ENCODE results near the gene GFM2.

The GFM2 gene

GRCh38 chr5:74673011-74673790 is 93.7 kb downstream of the GFM2 start:
- H3K4me3 ChIP-seq (ENCODE audit: low read depth, low read length), result no peak overlapping the region
- peak; percentile 11 for DNase-seq (ENCODE audit: low read depth)
- peak; percentile 12 for TF ChIP-seq CTCF (IDR thresholded peaks at IDR 0.05; ENCODE audit: insufficient read depth, low read depth, low read length, missing control alignments)

- DNase-seq (ENCODE audit: low read depth), result no peak
- no peak overlapping the region for H3K4me3 ChIP-seq (ENCODE audit: low read depth, low read length)
- no peak for TF ChIP-seq CTCF (IDR thresholded peaks at IDR 0.05; ENCODE audit: insufficient read depth, low read depth, low read length, missing control alignments)
Observed at GRCh38 chr5:74672215-74672877, 94.6 kb downstream of the GFM2 start.
